ENCODE results near the gene FHAD1.

FHAD1 gene

DNA sequence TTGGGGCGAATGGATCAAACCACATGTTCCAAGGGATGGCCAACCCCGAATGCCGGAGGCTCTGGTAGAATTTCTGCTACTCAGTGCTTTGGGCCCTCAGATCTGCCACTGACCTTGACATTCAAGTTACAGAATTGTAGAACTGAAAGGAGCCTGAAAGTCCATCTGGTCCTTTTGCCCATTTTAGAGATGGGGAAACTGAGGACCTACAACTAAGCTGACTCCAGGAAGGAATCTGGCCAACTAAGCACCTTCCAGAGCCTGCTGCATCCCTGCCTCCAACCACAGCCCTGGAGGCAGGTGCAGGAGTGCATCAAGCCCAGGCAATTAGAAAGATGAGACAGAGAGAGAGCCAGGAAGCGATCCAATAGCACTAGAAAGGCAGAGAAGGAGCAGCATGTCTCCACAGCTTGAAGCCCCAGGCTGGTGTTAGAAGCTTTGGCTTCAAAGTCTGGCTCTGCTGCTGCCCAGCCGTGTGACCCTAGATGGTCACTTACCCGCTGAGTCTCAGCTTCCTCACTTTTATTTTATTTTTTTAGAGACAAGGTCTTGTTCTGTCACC lies 189.9 kb downstream of the FHAD1 start:
- TF ChIP-seq FOXP2 (optimal IDR thresholded peaks at IDR 0.05; ENCODE audit: borderline replicate concordance, extremely low read depth, extremely low read length, insufficient read depth) (no peak), SIN3A (IDR thresholded peaks at IDR 0.05; ENCODE audit: borderline replicate concordance, insufficient read depth, low read length) (no peak), TAF1 (IDR thresholded peaks at IDR 0.05; ENCODE audit: borderline replicate concordance, insufficient read depth, low read length) (no peak), POLR2AphosphoS5 (IDR thresholded peaks at IDR 0.05; ENCODE audit: low read depth, low read length) (no peak)
- TF ChIP-seq, protein P1, sequence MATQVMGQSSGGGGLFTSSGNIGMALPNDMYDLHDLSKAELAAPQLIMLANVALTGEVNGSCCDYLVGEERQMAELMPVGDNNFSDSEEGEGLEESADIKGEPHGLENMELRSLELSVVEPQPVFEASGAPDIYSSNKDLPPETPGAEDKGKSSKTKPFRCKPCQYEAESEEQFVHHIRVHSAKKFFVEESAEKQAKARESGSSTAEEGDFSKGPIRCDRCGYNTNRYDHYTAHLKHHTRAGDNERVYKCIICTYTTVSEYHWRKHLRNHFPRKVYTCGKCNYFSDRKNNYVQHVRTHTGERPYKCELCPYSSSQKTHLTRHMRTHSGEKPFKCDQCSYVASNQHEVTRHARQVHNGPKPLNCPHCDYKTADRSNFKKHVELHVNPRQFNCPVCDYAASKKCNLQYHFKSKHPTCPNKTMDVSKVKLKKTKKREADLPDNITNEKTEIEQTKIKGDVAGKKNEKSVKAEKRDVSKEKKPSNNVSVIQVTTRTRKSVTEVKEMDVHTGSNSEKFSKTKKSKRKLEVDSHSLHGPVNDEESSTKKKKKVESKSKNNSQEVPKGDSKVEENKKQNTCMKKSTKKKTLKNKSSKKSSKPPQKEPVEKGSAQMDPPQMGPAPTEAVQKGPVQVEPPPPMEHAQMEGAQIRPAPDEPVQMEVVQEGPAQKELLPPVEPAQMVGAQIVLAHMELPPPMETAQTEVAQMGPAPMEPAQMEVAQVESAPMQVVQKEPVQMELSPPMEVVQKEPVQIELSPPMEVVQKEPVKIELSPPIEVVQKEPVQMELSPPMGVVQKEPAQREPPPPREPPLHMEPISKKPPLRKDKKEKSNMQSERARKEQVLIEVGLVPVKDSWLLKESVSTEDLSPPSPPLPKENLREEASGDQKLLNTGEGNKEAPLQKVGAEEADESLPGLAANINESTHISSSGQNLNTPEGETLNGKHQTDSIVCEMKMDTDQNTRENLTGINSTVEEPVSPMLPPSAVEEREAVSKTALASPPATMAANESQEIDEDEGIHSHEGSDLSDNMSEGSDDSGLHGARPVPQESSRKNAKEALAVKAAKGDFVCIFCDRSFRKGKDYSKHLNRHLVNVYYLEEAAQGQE (IDR thresholded peaks at IDR 0.05; ENCODE audit: insufficient read depth in 1 of 2, low read depth in 2 of 2, low read length in 2 of 2) = no peak

DNA sequence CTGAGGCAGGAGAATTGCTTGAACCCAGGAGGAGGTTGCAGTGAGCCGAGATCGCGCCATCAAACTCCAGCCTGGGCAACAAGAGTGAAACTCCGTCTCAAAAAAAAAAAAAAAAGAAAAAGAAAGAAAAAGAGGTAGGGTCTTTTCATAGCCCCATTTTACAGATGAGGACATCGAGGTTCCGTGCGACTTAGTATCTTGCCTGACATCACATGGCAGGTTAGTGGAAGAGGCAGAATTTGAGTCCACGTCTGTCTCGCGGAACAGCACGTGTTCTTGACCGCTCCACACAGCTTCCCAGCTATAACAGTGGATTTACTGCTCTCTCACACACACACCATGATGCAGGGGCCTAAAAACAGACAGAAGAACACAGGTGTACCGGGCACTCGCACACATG lies 192.3 kb downstream of the FHAD1 start:
- TF ChIP-seq, protein P1 (IDR thresholded peaks at IDR 0.05; ENCODE audit: insufficient read depth in 1 of 2, low read depth in 2 of 2, low read length in 2 of 2) = no peak
- TF ChIP-seq SIN3A (IDR thresholded peaks at IDR 0.05; ENCODE audit: borderline replicate concordance, insufficient read depth, low read length) (no peak), POLR2AphosphoS5 (IDR thresholded peaks at IDR 0.05; ENCODE audit: low read depth, low read length) (no peak), TAF1 (IDR thresholded peaks at IDR 0.05; ENCODE audit: borderline replicate concordance, insufficient read depth, low read length) (no peak), FOXP2 (optimal IDR thresholded peaks at IDR 0.05; ENCODE audit: borderline replicate concordance, extremely low read depth, extremely low read length, insufficient read depth) (no peak)

DNA sequence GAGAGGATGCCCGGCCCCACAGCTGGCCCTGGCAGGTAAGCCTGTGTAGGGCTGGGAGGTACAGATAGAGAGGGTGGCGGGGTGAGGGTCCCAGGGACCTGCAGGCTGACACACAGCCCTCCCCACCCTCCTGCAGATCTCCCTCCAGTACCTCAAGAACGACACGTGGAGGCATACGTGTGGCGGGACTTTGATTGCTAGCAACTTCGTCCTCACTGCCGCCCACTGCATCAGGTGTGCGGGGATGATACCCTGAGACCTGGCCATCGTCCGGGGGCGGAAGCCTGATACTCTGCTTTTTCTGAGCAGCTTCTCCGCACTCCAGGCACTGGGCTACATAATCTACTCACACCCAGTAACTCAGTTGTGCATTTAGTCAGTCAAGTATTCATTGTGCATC lies 193.3 kb downstream of the FHAD1 start:
- no peak for TF ChIP-seq FOXP2 (optimal IDR thresholded peaks at IDR 0.05; ENCODE audit: borderline replicate concordance, extremely low read depth, extremely low read length, insufficient read depth)
- no peak for TF ChIP-seq TAF1 (IDR thresholded peaks at IDR 0.05; ENCODE audit: borderline replicate concordance, insufficient read depth, low read length)
- no peak for TF ChIP-seq SIN3A (IDR thresholded peaks at IDR 0.05; ENCODE audit: borderline replicate concordance, insufficient read depth, low read length)
- TF ChIP-seq POLR2AphosphoS5 (IDR thresholded peaks at IDR 0.05; ENCODE audit: low read depth, low read length) = no peak
- TF ChIP-seq, protein P1 (IDR thresholded peaks at IDR 0.05; ENCODE audit: insufficient read depth in 1 of 2, low read depth in 2 of 2, low read length in 2 of 2) = no peak

DNA sequence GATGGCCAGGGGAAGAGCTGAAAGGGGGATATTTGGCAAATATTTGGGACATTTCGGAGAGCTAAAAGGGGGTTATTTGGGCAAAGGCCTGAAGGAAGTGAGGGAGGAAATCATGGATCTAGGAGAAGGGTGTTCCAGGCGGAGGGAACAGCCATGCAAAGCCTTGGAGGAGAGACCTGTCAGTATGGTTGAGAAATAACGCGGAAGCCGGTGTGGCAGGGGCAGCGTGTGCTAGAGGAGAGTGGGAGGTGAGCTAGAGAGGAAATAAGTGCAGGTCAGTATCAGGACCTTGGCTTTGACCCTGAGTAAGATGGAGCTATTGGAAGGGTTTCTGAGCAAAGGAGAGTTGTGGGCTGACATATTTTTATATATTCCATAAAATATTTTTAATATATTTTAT lies 194.2 kb downstream of the FHAD1 start:
- TF ChIP-seq, protein P1 (IDR thresholded peaks at IDR 0.05; ENCODE audit: insufficient read depth in 1 of 2, low read depth in 2 of 2, low read length in 2 of 2) = no peak
- TF ChIP-seq SIN3A (IDR thresholded peaks at IDR 0.05; ENCODE audit: borderline replicate concordance, insufficient read depth, low read length) (no peak), TAF1 (IDR thresholded peaks at IDR 0.05; ENCODE audit: borderline replicate concordance, insufficient read depth, low read length) (no peak), FOXP2 (optimal IDR thresholded peaks at IDR 0.05; ENCODE audit: borderline replicate concordance, extremely low read depth, extremely low read length, insufficient read depth) (no peak), POLR2AphosphoS5 (IDR thresholded peaks at IDR 0.05; ENCODE audit: low read depth, low read length) (no peak)
